Hepatocyte (in vitro differentiated cells): ENCODE measurements around the gene ART4. TPM values are rescaled to one million over a fixed set of nuclear protein-coding genes. Genes with fewer than 3 reads are reported as not detected.

Experiments
- DNase-seq: peaks from one replicate; pipeline ENCODE4 v3.0.0-alpha.2; 2016; ENCODE audit warnings: low spot score
- H2AFZ ChIP-seq: fragments of 200-600 bp; sonication (generic); 2 replicates; pipeline ENCODE4 v1.6.0; 2016; ENCODE audit warnings: antibody characterized with exemption, mild to moderate bottlenecking
- H3K27ac ChIP-seq: fragments of 200-600 bp; sonication (generic); 2 replicates; pipeline ENCODE4 v1.5.1; 2016; ENCODE audit warnings: mild to moderate bottlenecking
- H3K27me3 ChIP-seq: fragments of 200-600 bp; sonication (generic); 2 replicates; pipeline ENCODE4 v1.6.1; 2016
- H3K36me3 ChIP-seq: fragments of 200-600 bp; sonication (generic); replicated peaks from 2 replicates; pipeline ENCODE4 v1.5.1; 2016; ENCODE audit warnings: low read depth; ENCODE audit not compliant: insufficient read depth
- H3K4me1 ChIP-seq: fragments of 200-600 bp; sonication (generic); 2 replicates; pipeline ENCODE4 v1.5.1; 2016; ENCODE audit warnings: mild to moderate bottlenecking, moderate library complexity; ENCODE audit not compliant: insufficient read depth
- H3K4me2 ChIP-seq: fragments of 200-600 bp; sonication (generic); 2 replicates; pipeline ENCODE4 v1.6.0; 2016
- H3K4me3 ChIP-seq: fragments of 200-600 bp; sonication (generic); 2 replicates; pipeline ENCODE4 v1.5.1; 2016; ENCODE audit warnings: mild to moderate bottlenecking
- H3K79me2 ChIP-seq: fragments of 200-600 bp; sonication (generic); 2 replicates; pipeline ENCODE4 v1.6.0; 2017; ENCODE audit warnings: mild to moderate bottlenecking
- H3K9me2 ChIP-seq: fragments of 200-600 bp; sonication (generic); replicated peaks from 2 replicates; pipeline ENCODE4 v1.6.0; 2017; ENCODE audit warnings: mild to moderate bottlenecking; ENCODE audit not compliant: insufficient read depth
- H3K9me3 ChIP-seq: fragments of 200-600 bp; sonication (generic); 2 replicates; pipeline ENCODE4 v1.5.1; 2016; ENCODE audit warnings: low read depth, mild to moderate bottlenecking
- H4K20me1 ChIP-seq: fragments of 200-600 bp; sonication (generic); 2 replicates; pipeline ENCODE4 v1.6.0; 2016; ENCODE audit warnings: mild to moderate bottlenecking; ENCODE audit not compliant: insufficient read depth, poor library complexity, severe bottlenecking
- EZH2 ChIP-seq: fragments of 200-600 bp; sonication (generic); IDR thresholded peaks from 2 replicates; pipeline ENCODE4 v1.6.1; 2016; ENCODE audit warnings: antibody characterized with exemption, mild to moderate bottlenecking, borderline replicate concordance
- EZH2phosphoT487 ChIP-seq: fragments of 200-600 bp; sonication (generic); IDR thresholded peaks from one replicate; pipeline ENCODE4 v1.6.1; 2018; ENCODE audit warnings: antibody characterized with exemption, mild to moderate bottlenecking, low read depth, moderate library complexity; ENCODE audit not compliant: unreplicated experiment, severe bottlenecking
- WGBS: methylation state at CpG from one replicate; pipeline ENCODE4 v1.1.6; 2016; ENCODE audit warnings: low lambda C conversion rate; ENCODE audit errors: missing lambda C conversion rate; 5-methylcytosine and 5-hydroxymethylcytosine counted together
- polyA plus RNA-seq: library from polyadenylated mRNA; unstranded; fragments of >200 nt; fragmentation: Nextera tagmentation; extraction: Ambion mirVana; gene quantifications from 2 replicates; pipeline ENCODE4 v1.2.1, GENCODE V29; 2016
- total RNA-seq: library from RNA; depleted of rRNA; stranded (reverse); fragments of >200 nt; gene quantifications from 2 replicates; pipeline ENCODE4 v1.2.3, GENCODE V29; 2014
- TF ChIP-seq, protein P1 (sequence below): fragments of 200-600 bp; sonication (generic); IDR thresholded peaks from 2 replicates; pipeline ENCODE4 v1.5.1; 2016; ENCODE audit warnings: antibody characterized with exemption, mild to moderate bottlenecking; ENCODE audit not compliant: poor library complexity

Gene ART4
- total and polyA plus RNA-seq, 2 experiments from 2014 or later: 4.9 to 7.3 TPM

DNA sequence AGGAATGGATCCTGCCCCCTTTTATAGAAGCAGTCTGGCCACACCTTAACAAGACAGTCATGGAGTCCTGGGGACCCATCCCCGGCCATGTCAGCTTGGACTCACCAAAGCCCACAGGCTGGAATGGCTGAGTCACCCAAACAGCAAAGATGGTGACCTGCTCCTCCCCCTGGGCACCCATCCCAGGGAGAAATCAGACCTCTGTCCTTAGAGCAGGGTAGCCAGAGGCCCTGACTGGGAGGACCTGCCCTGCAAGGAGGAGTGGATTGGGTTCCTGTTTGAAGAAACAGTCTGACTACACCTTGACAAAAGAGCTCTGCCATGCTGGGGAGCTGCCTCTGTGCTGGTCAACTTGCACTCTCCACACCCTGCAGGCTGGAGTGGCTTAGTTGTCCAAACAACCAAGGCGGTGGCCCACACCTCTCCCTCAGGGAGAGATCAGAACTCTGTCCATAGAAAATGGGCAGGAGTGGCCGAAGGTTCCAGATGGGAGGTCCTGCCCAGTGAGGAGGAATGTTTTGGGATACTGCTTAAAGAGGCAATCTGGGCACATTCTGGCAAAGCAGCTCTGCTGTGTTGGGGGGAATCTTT, 25.7 kb upstream of the ART4 start:
- H3K9me3 ChIP-seq: no peaks in the 10 kb centered on the region
- no peaks in the 10 kb centered on the region for H4K20me1 ChIP-seq
- no peak overlapping the region for H2AFZ ChIP-seq
- H3K4me2 ChIP-seq: no peak overlapping the region
- H3K4me3 ChIP-seq: no peak overlapping the region
- H3K27ac ChIP-seq: no peak overlapping the region
- WGBS: 97% methylated on average over 3 of the region's 3 CpGs
- no peak for TF ChIP-seq EZH2phosphoT487
- no peak for TF ChIP-seq EZH2
- TF ChIP-seq, protein P1, sequence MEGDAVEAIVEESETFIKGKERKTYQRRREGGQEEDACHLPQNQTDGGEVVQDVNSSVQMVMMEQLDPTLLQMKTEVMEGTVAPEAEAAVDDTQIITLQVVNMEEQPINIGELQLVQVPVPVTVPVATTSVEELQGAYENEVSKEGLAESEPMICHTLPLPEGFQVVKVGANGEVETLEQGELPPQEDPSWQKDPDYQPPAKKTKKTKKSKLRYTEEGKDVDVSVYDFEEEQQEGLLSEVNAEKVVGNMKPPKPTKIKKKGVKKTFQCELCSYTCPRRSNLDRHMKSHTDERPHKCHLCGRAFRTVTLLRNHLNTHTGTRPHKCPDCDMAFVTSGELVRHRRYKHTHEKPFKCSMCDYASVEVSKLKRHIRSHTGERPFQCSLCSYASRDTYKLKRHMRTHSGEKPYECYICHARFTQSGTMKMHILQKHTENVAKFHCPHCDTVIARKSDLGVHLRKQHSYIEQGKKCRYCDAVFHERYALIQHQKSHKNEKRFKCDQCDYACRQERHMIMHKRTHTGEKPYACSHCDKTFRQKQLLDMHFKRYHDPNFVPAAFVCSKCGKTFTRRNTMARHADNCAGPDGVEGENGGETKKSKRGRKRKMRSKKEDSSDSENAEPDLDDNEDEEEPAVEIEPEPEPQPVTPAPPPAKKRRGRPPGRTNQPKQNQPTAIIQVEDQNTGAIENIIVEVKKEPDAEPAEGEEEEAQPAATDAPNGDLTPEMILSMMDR: no peak
- H3K27me3 ChIP-seq: no peaks in the 10 kb centered on the region
- H3K79me2 ChIP-seq: no peaks in the 10 kb centered on the region
- no peaks in the 10 kb centered on the region for H3K36me3 ChIP-seq
- H3K9me2 ChIP-seq: no peaks in the 10 kb centered on the region
- H3K4me1 ChIP-seq: no peaks in the 10 kb centered on the region
- DNase-seq: no peak

DNA sequence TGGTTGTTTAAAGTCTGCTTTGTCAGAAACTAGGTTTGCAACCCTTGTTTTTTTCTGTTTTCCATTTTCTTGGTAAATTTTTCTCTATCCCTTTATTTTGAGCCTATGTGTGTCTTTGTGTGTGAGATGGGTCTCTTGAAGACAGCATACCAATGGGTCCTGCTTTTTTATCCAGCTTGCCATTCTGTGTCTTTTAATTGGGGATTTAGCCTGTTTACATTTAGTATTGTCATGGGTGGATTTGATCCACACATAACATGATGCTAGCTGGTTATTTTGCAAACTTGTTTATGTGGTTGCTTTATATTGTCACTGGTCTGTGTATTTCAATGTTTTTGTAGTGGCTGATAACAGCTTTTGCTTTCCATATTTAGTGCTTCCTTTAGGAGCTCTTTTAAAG, 17.2 kb upstream of the ART4 start:
- Histone ChIP-seq H2AFZ (no peak overlapping the region), H4K20me1 (no peaks in the 10 kb centered on the region), H3K9me2 (no peaks in the 10 kb centered on the region), H3K4me2 (no peak overlapping the region), H3K9me3 (no peaks in the 10 kb centered on the region), H3K4me1 (no peaks in the 10 kb centered on the region), H3K36me3 (no peaks in the 10 kb centered on the region), H3K27me3 (no peaks in the 10 kb centered on the region), H3K79me2 (no peaks in the 10 kb centered on the region), H3K27ac (no peak overlapping the region), H3K4me3 (no peak overlapping the region)
- TF ChIP-seq EZH2: no peak
- TF ChIP-seq EZH2phosphoT487: no peak
- TF ChIP-seq, protein P1: no peak
- no peak for DNase-seq

DNA sequence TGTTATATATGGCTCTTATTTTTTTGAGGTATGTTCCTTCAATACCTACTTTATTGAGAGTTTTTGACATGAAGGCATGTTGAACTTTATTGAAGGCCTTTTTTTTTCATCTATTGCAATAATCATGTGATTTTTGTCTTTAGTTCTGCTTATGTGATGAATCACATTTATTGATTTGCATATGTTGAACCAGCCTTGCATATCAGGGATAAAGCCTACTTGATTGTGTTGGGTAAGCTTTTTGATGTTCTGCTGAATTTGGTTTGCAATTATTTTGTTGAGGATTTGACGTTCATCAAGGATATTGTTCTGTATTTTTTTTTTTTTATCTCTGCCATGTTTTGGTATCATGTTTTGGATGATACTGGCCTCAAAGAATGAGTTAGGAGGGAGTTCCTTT, 15.2 kb upstream of the ART4 start:
- WGBS: 86% methylated on average over 1 of the region's 1 CpG
- TF ChIP-seq, protein P1: no peak
- no peak for TF ChIP-seq EZH2
- Histone ChIP-seq H3K4me2 (no peak overlapping the region), H2AFZ (no peak overlapping the region), H3K36me3 (no peaks in the 10 kb centered on the region), H3K9me3 (no peaks in the 10 kb centered on the region), H3K27ac (no peak overlapping the region), H3K27me3 (no peaks in the 10 kb centered on the region), H3K79me2 (no peaks in the 10 kb centered on the region), H4K20me1 (no peaks in the 10 kb centered on the region), H3K9me2 (no peaks in the 10 kb centered on the region), H3K4me1 (no peaks in the 10 kb centered on the region), H3K4me3 (no peak overlapping the region)
- DNase-seq: no peak
